B cell (primary cell): ENCODE data around the gene CD2.

ENCODE experiments used
- EZH2 ChIP-seq: IDR thresholded peaks from 2 replicates; pipeline ENCODE4 v1.6.1; 2012; ENCODE audit warnings: borderline replicate concordance, low read depth, mild to moderate bottlenecking, moderate library complexity, low read length; ENCODE audit not compliant: insufficient read depth, poor library complexity, severe bottlenecking
- TF ChIP-seq, protein P1 (sequence below): fragments of 200-600 bp; IDR thresholded peaks from one replicate; pipeline ENCODE4 v1.8.0; 2022; ENCODE audit warnings: antibody characterized with exemption, mild to moderate bottlenecking

DNA sequence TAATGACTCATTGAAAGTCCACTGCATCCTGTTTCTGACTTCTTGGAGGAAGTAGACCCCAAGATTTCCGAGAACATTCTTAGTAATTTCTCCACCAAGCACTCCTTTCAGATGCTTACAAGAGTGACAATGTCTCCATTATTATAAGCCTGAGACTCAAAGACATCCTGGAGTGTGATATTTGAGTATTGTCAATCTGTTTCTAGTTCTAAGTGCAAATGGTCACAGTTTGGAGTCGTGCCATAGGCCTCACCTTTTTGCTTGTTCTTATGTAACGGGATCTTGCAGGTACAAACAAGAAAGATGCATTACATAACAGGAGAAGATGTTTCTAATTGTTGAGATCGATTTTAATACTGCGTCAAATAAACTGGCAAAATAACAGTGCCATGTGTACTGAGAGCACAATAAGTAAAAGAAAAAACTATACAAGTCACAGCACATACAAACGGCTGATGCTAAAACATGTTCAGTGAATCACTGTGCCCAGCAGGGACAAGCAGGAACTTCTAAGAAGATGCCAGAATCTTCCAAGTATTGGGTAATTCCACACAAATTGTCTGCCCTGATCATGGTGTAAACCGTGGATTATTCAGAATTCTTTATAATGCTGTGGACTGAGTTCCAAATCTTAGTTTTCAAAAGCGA, 54.1 kb downstream of the CD2 start:
- TF ChIP-seq, protein P1, sequence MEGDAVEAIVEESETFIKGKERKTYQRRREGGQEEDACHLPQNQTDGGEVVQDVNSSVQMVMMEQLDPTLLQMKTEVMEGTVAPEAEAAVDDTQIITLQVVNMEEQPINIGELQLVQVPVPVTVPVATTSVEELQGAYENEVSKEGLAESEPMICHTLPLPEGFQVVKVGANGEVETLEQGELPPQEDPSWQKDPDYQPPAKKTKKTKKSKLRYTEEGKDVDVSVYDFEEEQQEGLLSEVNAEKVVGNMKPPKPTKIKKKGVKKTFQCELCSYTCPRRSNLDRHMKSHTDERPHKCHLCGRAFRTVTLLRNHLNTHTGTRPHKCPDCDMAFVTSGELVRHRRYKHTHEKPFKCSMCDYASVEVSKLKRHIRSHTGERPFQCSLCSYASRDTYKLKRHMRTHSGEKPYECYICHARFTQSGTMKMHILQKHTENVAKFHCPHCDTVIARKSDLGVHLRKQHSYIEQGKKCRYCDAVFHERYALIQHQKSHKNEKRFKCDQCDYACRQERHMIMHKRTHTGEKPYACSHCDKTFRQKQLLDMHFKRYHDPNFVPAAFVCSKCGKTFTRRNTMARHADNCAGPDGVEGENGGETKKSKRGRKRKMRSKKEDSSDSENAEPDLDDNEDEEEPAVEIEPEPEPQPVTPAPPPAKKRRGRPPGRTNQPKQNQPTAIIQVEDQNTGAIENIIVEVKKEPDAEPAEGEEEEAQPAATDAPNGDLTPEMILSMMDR: no peak
- no peak for TF ChIP-seq EZH2
